ENCODE measurements around the gene METRN.

The METRN gene

DNA sequence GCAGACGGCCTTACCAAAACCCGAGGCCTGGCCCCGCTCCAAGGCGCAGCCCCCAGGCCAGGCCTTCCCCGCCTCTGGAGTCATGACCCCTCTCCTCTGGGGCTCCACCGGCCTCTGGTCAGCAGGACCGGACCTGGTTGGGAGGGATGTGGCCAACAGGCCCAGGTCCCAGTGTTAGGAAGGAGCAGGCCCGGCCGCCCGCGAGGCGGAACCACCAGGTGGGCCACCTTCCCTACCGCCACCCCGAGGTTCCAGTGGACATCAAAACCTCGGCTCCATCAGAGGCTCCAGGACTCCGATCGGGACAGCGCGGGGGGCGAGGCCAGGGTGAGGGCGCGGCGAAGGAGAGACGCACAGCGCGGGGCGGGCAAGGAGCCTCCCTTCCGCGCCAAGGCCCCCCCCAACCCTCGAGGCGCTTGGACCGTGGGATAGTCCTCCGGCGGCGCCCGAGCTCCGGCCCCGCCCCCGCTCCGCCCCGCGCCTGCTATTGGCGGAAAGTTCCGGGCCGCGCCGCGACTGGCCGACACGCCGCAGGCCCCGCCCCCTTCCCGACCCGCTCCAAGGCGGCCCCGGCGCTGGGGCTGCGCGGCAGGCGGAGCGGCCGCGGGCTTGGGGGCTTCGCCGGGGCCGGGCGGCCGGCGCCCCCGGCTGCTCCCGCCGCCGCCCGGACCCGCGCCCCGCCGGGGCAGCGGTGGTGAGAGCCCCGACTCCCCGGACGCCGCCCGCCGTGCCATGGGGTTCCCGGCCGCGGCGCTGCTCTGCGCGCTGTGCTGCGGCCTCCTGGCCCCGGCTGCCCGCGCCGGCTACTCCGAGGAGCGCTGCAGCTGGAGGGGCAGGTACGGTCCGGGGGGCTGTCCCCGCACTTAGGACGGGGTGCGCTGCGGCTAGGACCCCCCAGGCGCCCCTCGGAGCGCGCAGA, at the start of gene METRN:
TSS of gene METRN (plus strand) at position 561 of the 919 bp plus-strand sequence. CDS start at position 733, 172 bp downstream.
- peak; percentile 76 to 92 for DNase-seq (ENCODE audit: low read depth in 2 of 2)

DNA sequence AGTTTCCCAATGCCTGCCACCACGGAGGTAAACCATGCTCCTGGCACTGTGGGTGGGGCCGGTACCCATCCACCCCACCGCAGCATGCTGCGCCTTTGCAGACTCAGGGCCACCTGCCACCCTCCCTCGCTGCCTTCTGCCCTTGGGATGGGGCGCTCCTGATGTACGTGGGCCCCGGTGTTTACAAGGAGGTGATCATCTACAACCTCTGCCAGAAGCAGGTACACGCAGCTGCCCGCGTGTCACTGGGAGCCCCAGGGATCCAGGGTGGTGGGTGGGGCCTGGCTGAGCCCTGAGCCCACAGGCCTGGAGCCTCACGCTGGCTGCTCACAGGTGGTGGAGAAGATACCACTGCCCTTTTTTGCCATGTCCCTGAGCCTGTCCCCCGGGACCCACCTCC, 48.3 kb upstream of the METRN start:
- no peak for DNase-seq (ENCODE audit: low read depth in 2 of 2)

DNA sequence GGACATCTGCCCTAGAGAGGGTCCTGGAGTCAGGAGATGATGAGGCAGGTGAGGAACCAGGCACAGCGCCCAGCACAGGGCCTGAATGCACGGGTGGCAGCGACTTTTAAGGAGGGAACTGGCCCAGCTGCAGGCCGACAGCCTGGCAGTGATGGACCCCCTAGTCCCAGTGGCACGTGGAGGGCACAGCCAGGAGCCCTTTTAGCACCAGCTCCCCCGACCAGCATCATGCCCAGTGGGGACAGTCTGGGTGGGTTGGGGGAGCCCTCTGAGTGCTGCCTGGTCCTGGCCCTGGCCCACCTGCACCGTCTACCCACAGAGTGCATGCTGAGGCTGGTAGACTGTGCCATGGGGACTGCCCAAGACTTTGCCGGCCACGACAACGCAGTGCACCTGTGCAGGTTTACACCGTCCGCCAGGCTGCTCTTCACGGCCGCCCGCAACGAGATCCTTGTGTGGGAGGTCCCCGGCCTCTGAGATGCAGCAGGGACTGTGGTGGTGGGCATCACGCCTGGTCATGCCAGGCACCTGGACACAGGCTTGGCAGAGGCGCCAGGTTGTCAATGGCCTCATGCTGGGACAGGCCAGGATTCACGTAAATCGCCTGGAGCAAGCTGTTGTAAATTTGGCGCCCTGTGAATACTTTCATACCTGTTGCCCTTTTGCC, 47.7 kb upstream of the METRN start:
- DNase-seq (ENCODE audit: low read depth in 2 of 2), result no peak

DNA sequence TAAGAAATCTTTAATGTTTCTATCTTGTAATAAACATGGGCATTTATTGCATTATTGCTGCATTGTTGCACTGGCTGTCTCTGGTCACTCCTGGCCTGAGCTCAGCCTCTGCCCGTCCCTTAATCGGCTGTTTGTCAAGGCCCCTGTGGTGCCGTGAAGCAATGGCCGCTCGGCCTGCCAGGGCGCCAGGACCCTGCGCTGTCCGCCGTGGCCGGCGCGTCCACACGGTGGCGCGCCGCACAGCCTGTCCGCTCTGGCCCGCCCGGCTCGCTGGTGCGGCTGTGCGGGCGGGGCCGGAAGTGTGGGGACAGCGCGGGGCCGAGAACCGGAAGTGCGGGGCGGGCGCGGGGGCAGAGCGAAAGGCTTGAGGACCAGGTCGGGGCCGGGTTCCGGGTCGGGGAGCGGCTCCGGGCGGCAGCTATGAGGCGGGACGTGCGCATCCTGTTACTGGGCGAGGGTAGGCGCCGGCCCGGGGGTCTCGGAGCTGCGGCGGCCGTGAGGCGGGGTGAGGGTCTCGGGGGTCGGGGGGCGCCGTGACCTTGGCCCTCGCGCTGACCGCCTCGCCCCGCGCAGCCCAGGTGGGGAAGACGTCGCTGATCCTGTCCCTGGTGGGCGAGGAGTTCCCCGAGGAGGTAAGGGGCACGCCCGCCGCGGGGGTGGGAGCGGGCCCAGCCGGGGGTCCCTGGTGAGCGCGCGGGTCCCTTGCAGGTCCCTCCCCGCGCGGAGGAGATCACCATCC, 47.0 kb upstream of the METRN start, which contains the start of gene RHOT2:
TSS of gene RHOT2 (plus strand) at position 353 of the 739 bp plus-strand sequence. CDS start at position 421, 68 bp downstream.
- DNase-seq (ENCODE audit: low read depth in 2 of 2), result peak; percentile 83 to 91

DNA sequence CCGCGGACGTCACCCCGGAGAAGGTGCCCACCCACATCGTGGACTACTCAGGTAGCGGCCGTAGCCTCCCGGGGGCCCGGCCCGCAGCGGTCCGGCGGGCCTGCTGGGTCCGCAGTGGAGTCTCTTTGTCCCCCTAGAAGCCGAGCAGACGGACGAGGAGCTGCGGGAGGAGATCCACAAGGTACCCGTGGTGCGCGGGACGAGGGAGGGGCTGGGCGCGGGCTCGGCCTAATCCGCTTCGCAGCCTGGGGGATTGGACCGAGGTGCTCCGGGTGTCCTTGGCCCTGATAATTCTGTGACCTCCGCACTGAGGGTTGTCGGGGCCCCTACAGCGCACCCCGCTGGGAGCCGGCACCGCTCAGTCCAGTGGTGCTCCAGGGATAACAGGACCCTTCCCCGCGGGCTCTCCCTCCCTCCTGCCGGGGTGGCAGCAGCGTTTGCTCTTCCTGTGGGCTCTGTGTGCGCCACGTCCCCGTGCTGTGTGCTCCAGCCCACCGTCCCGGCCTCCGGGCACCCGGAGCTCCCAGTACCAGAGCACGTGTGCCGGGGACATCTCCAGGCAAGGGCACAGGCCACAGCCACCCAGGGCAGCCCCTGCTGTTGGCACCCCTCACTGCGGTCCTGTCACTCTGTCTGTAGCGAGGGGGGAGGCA, 46.3 kb upstream of the METRN start:
- no peak for DNase-seq (ENCODE audit: low read depth in 2 of 2)

DNA sequence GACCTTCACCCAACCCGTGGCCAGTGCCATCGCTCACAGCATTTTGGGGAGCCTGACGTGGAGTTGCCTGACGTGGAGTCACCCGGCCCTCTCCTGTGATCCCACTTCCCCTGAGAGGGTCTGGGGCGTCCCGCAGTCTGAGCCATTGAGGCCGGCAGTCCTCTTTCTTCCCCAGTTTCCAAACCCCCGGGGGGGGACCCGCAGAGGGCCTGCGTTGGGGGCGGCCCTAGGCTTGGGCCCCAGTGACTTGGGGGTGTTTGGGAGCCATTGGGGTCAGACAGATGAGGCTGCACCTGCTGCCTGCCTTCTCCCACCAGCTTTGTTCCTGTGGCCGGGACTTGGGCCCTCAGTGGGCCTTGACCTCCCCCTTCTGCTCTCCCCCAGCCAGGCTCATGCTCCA, 45.3 kb upstream of the METRN start:
- DNase-seq (ENCODE audit: low read depth in 2 of 2), result no peak

DNA sequence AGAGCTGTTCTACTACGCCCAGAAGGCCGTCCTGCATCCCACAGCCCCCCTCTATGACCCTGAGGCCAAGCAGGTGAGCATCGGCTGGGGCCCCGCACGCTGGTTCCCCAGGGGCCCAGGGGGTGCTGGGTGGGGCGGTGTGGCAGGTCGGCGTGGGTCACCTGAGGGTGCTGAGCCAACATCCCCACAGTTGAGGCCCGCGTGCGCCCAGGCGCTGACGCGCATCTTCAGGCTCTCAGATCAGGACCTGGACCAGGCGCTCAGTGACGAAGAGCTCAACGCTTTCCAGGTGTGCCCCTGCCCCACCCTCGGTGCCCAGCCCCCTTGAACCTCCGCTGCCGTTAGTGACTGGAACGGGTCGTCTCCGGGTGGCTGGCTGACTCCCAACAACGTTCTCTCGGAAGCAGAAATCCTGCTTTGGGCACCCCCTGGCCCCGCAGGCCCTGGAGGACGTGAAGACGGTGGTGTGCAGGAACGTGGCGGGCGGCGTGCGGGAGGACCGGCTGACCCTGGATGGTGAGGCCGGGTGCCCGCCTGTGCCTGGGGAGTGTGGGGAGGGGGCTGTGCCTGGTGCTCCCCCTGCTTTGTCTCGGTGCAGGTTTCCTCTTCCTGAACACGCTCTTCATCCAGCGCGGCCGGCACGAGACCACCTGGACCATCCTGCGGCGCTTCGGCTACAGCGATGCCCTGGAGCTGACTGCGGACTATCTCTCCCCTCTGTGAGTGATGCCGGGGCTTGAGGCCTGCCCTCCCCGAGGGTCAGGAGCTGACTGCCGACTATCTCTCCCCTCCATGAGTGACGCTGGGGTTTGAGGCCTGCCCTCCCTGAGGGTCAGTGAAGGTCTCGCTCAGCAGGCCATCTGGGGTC, 44.2 kb upstream of the METRN start:
- no peak for DNase-seq (ENCODE audit: low read depth in 2 of 2)

DNA sequence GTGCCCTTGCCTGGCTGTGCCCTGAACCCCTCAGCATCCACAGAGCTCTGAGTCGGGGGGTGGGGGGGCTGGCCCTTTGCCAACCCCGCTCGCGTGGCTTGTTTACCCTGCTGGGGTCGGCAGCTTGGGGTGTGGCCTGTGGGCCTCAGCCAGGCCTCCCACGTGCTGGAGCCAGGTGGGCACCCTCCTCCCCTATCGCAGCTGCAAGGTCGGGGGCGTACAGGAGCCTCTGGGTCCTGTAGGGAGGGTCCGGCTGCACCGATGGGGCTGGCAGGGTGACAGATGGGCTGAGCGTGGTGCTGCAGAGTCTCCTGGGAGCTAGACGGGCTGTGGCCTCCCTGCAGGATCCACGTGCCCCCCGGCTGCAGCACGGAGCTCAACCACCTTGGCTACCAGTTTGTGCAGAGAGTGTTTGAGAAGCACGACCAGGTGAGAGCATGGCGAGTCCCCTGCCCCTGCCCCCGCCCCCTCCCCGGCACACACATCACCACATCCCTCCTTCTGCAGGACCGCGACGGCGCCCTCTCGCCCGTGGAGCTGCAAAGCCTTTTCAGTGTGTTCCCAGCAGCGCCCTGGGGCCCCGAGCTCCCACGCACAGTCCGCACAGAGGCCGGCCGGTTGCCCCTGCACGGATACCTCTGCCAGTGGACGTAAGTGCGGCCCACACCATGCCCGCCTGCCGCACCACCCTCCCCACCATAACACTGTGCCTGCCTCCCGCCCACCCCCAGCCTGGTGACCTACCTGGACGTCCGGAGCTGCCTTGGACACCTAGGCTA, 43.4 kb upstream of the METRN start:
- no peak for DNase-seq (ENCODE audit: low read depth in 2 of 2)

DNA sequence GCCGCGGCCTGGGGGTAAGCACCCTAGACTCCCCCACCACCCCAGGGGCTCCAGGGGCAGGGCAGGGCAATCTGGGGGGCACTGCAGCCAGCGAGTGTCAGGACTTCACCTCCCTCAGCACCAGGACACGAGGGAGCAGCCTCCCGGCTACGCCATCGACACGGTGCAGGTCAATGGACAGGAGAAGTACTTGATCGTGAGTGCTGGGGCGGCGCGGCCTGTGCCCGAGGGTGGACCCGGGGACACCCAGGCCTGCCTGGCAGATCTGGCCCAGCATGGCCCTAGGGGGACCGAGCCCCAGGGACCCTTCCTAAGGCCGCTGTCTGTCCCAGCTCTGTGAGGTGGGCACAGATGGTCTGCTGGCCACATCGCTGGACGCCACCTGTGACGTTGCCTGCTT, 42.5 kb upstream of the METRN start:
- DNase-seq (ENCODE audit: low read depth in 2 of 2), result no peak

DNA sequence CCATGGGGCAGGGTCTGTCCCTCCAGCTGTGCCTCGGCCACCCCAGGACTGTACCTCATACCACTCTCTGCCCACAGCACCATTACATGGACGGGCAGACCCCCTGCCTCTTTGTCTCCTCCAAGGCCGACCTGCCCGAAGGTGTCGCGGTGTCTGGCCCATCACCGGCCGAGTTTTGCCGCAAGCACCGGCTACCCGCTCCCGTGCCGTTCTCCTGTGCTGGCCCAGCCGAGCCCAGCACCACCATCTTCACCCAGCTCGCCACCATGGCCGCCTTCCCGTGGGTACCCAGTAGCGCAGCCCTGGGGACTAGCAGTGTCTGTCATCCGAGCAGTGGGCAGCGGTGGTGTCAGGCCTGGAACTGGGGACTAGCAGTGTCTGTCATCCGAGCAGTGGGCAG, 42.1 kb upstream of the METRN start:
- DNase-seq (ENCODE audit: low read depth in 2 of 2), result no peak

DNA sequence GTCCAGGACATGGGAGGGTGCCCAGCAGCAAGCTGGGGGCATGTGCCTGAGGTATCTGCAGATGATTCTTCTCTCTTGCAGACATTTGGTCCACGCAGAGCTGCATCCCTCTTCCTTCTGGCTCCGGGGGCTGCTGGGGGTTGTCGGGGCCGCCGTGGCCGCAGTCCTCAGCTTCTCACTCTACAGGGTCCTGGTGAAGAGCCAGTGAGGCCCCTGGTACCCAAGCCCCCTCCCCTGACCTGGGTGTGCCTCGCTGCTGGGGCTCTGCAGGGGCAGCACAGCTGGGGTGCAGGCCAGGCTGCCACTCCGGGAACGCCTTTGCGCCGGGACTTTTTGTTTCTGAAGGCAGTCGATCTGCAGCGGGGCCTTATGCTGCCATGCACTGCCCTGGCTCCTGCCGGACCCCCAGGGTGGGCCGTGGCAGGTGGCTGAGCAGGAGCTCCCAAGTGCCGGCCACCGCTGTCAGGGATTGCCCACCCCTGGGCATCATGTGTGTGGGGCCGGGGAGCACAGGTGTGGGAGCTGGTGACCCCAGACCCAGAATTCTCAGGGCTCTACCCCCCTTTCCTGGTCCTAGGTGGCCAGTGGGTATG, 41.4 kb upstream of the METRN start:
- DNase-seq (ENCODE audit: low read depth in 2 of 2), result no peak

DNA sequence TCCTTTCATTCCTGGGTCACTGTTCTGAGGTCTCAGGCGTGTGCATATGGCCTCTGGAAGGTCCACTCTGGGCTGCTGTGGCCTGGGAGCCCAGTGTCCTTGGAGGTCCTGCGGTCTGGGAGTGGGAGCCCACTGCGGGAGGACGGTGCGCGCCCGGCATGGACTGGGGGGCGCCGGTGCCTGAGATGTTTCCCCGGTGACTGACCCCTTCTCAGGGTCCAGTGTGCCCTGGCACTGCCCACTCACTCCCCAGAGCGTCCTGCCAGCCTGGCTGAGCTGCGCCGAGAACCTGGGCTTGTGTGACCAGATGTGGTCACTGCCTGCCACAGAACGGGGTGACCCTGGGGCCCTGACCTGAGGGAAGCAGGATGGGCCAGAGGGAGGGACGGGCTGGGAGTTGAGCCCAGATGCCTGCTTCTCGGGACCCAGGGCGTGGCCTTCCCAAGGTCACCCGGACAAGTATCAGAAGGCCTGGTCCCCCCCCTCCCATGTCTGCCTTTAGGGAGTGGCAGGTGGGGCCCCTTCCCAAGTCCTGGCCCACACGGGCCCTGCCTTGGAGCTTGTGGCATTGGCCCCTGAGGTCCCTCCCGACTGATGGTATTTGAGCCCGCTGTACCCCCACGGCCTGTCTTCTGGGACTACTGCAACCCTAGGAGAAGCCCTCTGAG, 40.6 kb upstream of the METRN start:
- no peak for DNase-seq (ENCODE audit: low read depth in 2 of 2)

DNA sequence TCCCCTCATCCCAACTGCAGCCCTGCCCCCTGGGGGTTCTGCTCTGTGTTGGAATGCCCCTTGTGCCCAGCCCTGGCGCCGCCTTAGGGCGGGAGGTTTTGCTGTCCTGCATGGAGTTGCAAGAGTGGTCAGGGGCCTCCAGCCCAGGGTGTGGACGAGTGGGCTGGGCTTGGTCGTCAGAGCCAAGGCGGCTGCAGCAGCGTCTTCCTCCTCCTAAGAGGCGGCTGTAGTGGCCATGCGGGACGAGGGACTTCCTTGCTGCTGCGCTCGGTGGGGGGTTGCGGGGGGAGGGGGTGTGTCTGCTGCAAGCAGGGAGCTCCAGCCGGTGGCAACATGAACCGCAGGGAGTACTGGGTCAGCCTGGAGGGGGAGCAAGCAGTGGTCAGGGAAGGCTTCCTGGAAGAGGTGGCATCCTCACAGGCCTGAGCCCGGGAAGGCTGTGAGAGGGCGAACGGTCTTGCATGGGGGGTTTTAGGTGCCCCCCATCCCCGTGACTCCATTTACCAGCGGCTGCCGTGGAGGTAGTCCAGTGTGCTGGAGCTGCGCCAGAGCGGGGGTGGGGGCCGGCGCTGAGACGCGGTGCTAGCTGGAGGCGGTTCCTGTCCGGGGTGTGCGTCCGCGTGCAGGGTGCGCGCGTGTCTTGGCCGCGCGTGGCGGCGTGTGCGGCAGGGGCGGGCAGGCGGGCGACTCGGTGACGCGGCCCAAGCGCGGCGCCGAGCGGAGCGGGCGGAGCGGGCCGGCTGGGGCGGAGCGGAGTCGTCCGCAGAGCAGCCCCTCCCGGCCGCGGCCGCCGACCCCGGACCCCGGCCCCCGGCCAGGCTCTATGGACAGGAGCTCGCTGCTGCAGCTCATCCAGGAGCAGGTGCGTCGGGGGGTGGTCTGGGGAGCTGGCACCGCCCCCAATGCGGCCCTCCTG, 39.7 kb upstream of the METRN start, which contains the start of gene RHBDL1:
TSS of gene RHBDL1 (plus strand) at position 704 of the 916 bp plus-strand sequence. CDS start at position 824, 120 bp downstream.
- DNase-seq (ENCODE audit: low read depth in 2 of 2), result no peak

DNA sequence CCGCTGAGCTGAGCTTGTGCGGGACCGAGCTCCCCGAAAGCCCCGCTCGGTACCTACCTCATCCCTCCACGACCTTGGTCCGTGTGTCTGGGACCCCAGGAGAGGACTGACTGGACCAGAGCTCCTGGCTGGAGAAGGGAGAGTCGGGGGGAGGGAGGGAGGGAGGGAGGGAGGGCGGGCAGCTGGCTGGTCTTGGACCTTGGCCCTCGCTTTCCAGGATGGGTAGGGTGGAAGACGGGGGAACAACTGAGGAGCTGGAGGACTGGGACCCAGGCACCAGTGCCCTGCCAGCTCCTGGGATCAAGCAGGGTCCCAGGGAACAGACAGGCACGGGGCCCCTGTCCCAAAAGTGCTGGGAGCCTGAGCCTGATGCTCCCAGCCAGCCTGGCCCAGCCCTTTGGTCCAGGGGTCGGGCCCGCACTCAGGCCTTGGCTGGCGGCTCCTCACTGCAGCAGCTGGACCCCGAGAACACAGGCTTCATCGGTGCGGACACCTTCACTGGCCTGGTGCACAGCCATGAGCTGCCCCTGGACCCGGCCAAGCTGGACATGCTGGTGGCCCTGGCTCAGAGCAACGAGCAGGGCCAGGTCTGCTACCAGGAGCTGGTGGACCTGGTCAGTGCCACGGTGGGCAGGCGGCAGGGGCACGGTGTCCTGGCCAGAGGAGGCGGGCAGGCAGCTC, 38.9 kb upstream of the METRN start:
- DNase-seq (ENCODE audit: low read depth in 2 of 2), result no peak

DNA sequence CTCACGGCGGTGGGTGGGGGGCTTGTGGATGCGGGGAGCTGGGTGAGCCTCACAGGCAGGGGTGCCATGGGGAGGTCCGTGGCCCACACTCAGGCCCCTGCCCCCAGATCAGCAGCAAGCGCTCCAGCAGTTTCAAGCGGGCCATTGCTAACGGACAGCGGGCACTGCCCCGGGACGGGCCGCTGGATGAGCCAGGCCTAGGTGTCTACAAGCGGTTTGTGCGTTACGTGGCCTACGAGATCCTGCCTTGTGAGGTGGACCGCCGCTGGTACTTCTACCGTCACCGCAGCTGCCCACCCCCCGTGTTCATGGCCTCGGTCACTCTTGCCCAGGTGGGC, 38.4 kb upstream of the METRN start:
- no peak for DNase-seq (ENCODE audit: low read depth in 2 of 2)

DNA sequence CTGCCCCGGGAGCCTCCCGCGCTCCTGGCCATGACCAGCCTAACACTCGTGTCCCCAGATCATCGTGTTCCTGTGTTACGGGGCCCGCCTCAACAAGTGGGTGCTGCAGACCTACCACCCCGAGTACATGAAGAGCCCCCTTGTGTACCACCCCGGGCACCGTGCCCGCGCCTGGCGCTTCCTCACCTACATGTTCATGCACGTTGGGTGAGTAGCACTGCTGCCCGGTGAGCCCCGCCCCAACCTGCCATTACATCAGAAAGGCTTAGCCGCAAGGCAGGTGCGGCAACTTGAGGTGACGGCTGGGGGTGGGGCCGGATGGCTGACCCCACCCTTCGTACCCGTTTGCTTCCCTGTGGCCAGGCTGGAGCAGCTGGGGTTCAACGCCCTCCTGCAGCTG, 38.0 kb upstream of the METRN start:
- no peak for DNase-seq (ENCODE audit: low read depth in 2 of 2)
